OCI-LY7 (cell line): ENCODE measurements around the gene TLL2. TPM values are rescaled to one million over a fixed set of nuclear protein-coding genes. Genes with fewer than 3 reads are reported as not detected.

ENCODE experiments used
- BruUV-seq: library from RNA; stranded (reverse); fragments of 400-500 nt; replicated peaks from 2 replicates; lab custom pipeline; 2021; lab: Mats Ljungman, UMichigan
- CTCF ChIA-PET: fragments of 300-600 bp; sonication (Branson Sonifier 250); formaldehyde crosslinking; loops from one replicate; lab custom pipeline; 2022; ENCODE audit warnings: antibody characterized with exemption; ENCODE audit not compliant: unreplicated experiment; lab: Charles Lee
- POLR2A ChIA-PET: fragments of 300-600 bp; sonication (Branson Sonifier 250); formaldehyde crosslinking; loops from one replicate; lab custom pipeline; 2022; ENCODE audit warnings: antibody characterized with exemption; lab: Charles Lee
- DNase-seq: peaks from one replicate; pipeline ENCODE4 v3.0.0-alpha.2; 2015; ENCODE audit warnings: low spot score
- H2AFZ ChIP-seq: fragments of 200-600 bp; sonication (generic), shearing (Covaris generic); 2 replicates; pipeline ENCODE4 v1.6.1; 2014; ENCODE audit warnings: mild to moderate bottlenecking, antibody characterized with exemption, low read length, moderate library complexity
- H3K27ac ChIP-seq: fragments of 200-600 bp; sonication (generic); 2 replicates; pipeline ENCODE4 v1.5.1; 2014; ENCODE audit warnings: mixed run types, low read depth, mild to moderate bottlenecking, moderate library complexity, low read length, inconsistent platforms; ENCODE audit not compliant: poor library complexity, severe bottlenecking
- H3K36me3 ChIP-seq: fragments of 200-600 bp; sonication (generic); 2 replicates; pipeline ENCODE4 v1.6.1; 2014; ENCODE audit warnings: mild to moderate bottlenecking, antibody characterized with exemption, low read length, moderate library complexity, mixed read lengths; ENCODE audit not compliant: insufficient read depth
- H3K4me1 ChIP-seq: fragments of 200-600 bp; sonication (generic); 2 replicates; pipeline ENCODE4 v1.5.1; 2014; ENCODE audit warnings: mild to moderate bottlenecking, low read length; ENCODE audit not compliant: insufficient read depth, poor library complexity, severe bottlenecking
- H3K4me2 ChIP-seq: fragments of 200-600 bp; sonication (generic); 2 replicates; pipeline ENCODE4 v1.6.1; 2014; ENCODE audit warnings: mild to moderate bottlenecking, low read length
- H3K4me3 ChIP-seq: fragments of 200-600 bp; sonication (generic); 2 replicates; pipeline ENCODE4 v1.5.1; 2014; ENCODE audit warnings: mild to moderate bottlenecking, low read depth, low read length; ENCODE audit not compliant: poor library complexity, severe bottlenecking
- H3K79me2 ChIP-seq: fragments of 200-600 bp; sonication (generic); 2 replicates; pipeline ENCODE4 v1.6.1; 2016; ENCODE audit warnings: low read depth, mild to moderate bottlenecking, low read length, moderate library complexity, mixed read lengths; ENCODE audit not compliant: insufficient read depth
- H3K9me2 ChIP-seq: fragments of 200-600 bp; sonication (generic); 2 replicates; pipeline ENCODE4 v1.6.1; 2016; ENCODE audit warnings: mild to moderate bottlenecking, low read length, mixed read lengths; ENCODE audit not compliant: insufficient read depth
- H3K9me3 ChIP-seq: fragments of 200-600 bp; sonication (generic); 2 replicates; pipeline ENCODE4 v1.6.1; 2014; ENCODE audit warnings: mild to moderate bottlenecking, mixed run types, low read length, mixed read lengths
- H4K20me1 ChIP-seq: fragments of 200-600 bp; sonication (generic); 2 replicates; pipeline ENCODE4 v1.6.1; 2014; ENCODE audit warnings: mild to moderate bottlenecking, antibody characterized with exemption, low read length, moderate library complexity, mixed read lengths; ENCODE audit not compliant: insufficient read depth
- EZH2phosphoT487 ChIP-seq: fragments of 200-600 bp; sonication (generic); IDR thresholded peaks from 2 replicates; pipeline ENCODE4 v1.6.1; 2018; ENCODE audit warnings: low read depth, borderline replicate concordance, mild to moderate bottlenecking, mixed run types, antibody characterized with exemption, low read length, moderate library complexity, mixed read lengths
- intact Hi-C: fragments of 100-400 bp; cut with micrococcal nuclease; formaldehyde crosslinking; loops from one replicate; pipeline ENCODE4 v1.10.0; 2022; ENCODE audit not compliant: unreplicated experiment
- total RNA-seq, 2 experiments: library from RNA; depleted of rRNA in 1 of 2; stranded (reverse); fragments of >200 nt in 1 of 2; shearing (Covaris generic) in 1 of 2; gene quantifications; 2 replicates each; pipeline ENCODE4 v1.2.3, GENCODE V29; 2014 to 2022
- TF ChIP-seq, protein P1 (sequence below): fragments of 200-600 bp; sonication (generic); conservative IDR thresholded peaks from 2 replicates; pipeline ENCODE4 v1.5.1; 2014; ENCODE audit warnings: mild to moderate bottlenecking, antibody characterized with exemption, low read length, moderate library complexity, mixed read lengths

Gene TLL2
- total RNA-seq, 2 experiments from 2014 or later: 0.97 to 1.1 TPM

- CTCF ChIA-PET: no interaction called here
- Histone ChIP-seq H4K20me1 (no peaks in the 10 kb centered on the region), H3K9me3 (no peaks in the 10 kb centered on the region), H3K27ac (no peak overlapping the region), H3K36me3 (no peaks in the 10 kb centered on the region), H3K4me1 (no peaks in the 10 kb centered on the region), H3K4me3 (no peak overlapping the region), H3K9me2 (no peaks in the 10 kb centered on the region), H2AFZ (no peak overlapping the region), H3K79me2 (no peaks in the 10 kb centered on the region), H3K4me2 (no peak overlapping the region)
- intact Hi-C loops: no loop called here
- BruUV-seq: no TSS peak
- POLR2A ChIA-PET: interaction anchor here (0.6 kb wide), 1 partner anchor 26 kb away, joined by 3 read pairs; no protein-coding TSS in a partner anchor
- DNase-seq: no peak
- TF ChIP-seq, protein P1, sequence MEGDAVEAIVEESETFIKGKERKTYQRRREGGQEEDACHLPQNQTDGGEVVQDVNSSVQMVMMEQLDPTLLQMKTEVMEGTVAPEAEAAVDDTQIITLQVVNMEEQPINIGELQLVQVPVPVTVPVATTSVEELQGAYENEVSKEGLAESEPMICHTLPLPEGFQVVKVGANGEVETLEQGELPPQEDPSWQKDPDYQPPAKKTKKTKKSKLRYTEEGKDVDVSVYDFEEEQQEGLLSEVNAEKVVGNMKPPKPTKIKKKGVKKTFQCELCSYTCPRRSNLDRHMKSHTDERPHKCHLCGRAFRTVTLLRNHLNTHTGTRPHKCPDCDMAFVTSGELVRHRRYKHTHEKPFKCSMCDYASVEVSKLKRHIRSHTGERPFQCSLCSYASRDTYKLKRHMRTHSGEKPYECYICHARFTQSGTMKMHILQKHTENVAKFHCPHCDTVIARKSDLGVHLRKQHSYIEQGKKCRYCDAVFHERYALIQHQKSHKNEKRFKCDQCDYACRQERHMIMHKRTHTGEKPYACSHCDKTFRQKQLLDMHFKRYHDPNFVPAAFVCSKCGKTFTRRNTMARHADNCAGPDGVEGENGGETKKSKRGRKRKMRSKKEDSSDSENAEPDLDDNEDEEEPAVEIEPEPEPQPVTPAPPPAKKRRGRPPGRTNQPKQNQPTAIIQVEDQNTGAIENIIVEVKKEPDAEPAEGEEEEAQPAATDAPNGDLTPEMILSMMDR: no peak
- TF ChIP-seq EZH2phosphoT487: no peak
Measured at GRCh38 chr10:96494694-96495093, 19.0 kb downstream of the TLL2 start.

- intact Hi-C loops: no loop called here
- POLR2A ChIA-PET: interaction anchor here (0.6 kb wide), 1 partner anchor 26 kb away, joined by 3 read pairs; no protein-coding TSS in a partner anchor
Measured at GRCh38 chr10:96493871-96494525, 19.7 kb downstream of the TLL2 start.

More at GRCh38 chr10:96493871-96494525, 19.7 kb downstream of the TLL2 start:
- no peaks in the 10 kb centered on the region for H3K36me3 ChIP-seq
- TF ChIP-seq, protein P1: no peak
- no peak for TF ChIP-seq EZH2phosphoT487
- H3K4me3 ChIP-seq: no peak overlapping the region
- no peak for DNase-seq
- no TSS peak for BruUV-seq
- H3K27ac ChIP-seq: no peak overlapping the region
- H3K4me2 ChIP-seq: no peak overlapping the region
- H3K79me2 ChIP-seq: no peaks in the 10 kb centered on the region
- no peaks in the 10 kb centered on the region for H4K20me1 ChIP-seq
- no peak overlapping the region for H2AFZ ChIP-seq
- H3K4me1 ChIP-seq: no peaks in the 10 kb centered on the region
- CTCF ChIA-PET: no interaction called here
- no peaks in the 10 kb centered on the region for H3K9me3 ChIP-seq
- H3K9me2 ChIP-seq: no peaks in the 10 kb centered on the region
